IPS DF 4.7 (cell line): Measurements from ENCODE around the gene SLC12A6.
"Not testable (repeated sequence)": the region's sequence is repeated elsewhere in the genome, so short reads cannot be mapped to it uniquely, and the experiment has no call there.

Source experiments
- DNase-seq: peaks from one replicate; pipeline ENCODE4 v3.0.0-alpha.2; 2013; ENCODE audit warnings: low spot score; ENCODE audit errors: extremely low read depth

The SLC12A6 gene

GRCh38 chr15:34203936-34204335 is 133.6 kb downstream of the SLC12A6 start:
- DNase-seq: no peak

GRCh38 chr15:34203305-34203704 is 134.3 kb downstream of the SLC12A6 start:
- DNase-seq: no peak

GRCh38 chr15:34193272-34193671 is 144.3 kb downstream of the SLC12A6 start:
- DNase-seq: not testable (repeated sequence)

- DNase-seq: no peak
Observed at GRCh38 chr15:34188711-34189110, 148.9 kb downstream of the SLC12A6 start.

- no peak for DNase-seq
Observed at GRCh38 chr15:34185666-34186065, 151.9 kb downstream of the SLC12A6 start.

GRCh38 chr15:34182942-34183341 is 154.6 kb downstream of the SLC12A6 start:
- no peak for DNase-seq
